ENCODE measurements around the gene KCNMB3. TPM values are rescaled to one million over a fixed set of nuclear protein-coding genes. Genes with fewer than 3 reads are reported as not detected.

KCNMB3 gene
- total and polyA plus RNA-seq, 4 donors, result 0.44 to 3.1 (median 2.2) TPM

- Histone ChIP-seq H3K27me3 (ENCODE audit: control insufficient read depth in 4 of 4, insufficient read depth in 4 of 4, low read length in 3 of 4) (no peaks in the 10 kb centered on the region), H3K36me3 (ENCODE audit: control insufficient read depth in 4 of 4, insufficient read depth in 3 of 4, low read depth in 1 of 4, low read length in 3 of 4) (peaks cover 0 to 3% (median 0%) of the 10 kb centered on the region in 4 donors), H3K4me1 (ENCODE audit: control insufficient read depth in 4 of 4, insufficient read depth in 4 of 4, low read length in 3 of 4) (no peaks in the 10 kb centered on the region), H3K27ac (ENCODE audit: low read depth in 1 of 2, low read length in 2 of 2) (no peak overlapping the region), H3K9me3 (ENCODE audit: control insufficient read depth in 4 of 4, low read length in 3 of 4) (no peaks in the 10 kb centered on the region), H3K4me3 (ENCODE audit: low read depth in 1 of 3, low read length in 3 of 3) (no peak overlapping the region), H3K9ac (ENCODE audit: low read depth in 1 of 2, low read length in 2 of 2) (no peak overlapping the region)
- TF ChIP-seq REST (IDR thresholded peaks at IDR 0.05) (no peak), ATF3 (IDR thresholded peaks at IDR 0.05) (no peak), NR2F2 (IDR thresholded peaks at IDR 0.05) (no peak), MAX (IDR thresholded peaks at IDR 0.05) (no peak), TAF1 (conservative IDR thresholded peaks at IDR 0.05) (no peak), SP1 (IDR thresholded peaks at IDR 0.05) (no peak), HNF4A (conservative IDR thresholded peaks at IDR 0.05) (no peak), ZBTB33 (IDR thresholded peaks at IDR 0.05) (no peak), FOXA1 (IDR thresholded peaks at IDR 0.05) (no peak)
- no peak for DNase-seq (ENCODE audit: low spot score)
- 60% methylated on average over 1 of the region's 1 CpG for WGBS
These were observed 54.8 kb downstream of the KCNMB3 start for GRCh38 chr3:179196098-179196497.

GRCh38 chr3:179194931-179195330, 56.0 kb downstream of the KCNMB3 start:
- Histone ChIP-seq H3K9me3 (ENCODE audit: control insufficient read depth in 4 of 4, low read length in 3 of 4) (no peaks in the 10 kb centered on the region), H3K9ac (ENCODE audit: low read depth in 1 of 2, low read length in 2 of 2) (no peak overlapping the region), H3K4me3 (ENCODE audit: low read depth in 1 of 3, low read length in 3 of 3) (no peak overlapping the region), H3K36me3 (ENCODE audit: control insufficient read depth in 4 of 4, insufficient read depth in 3 of 4, low read depth in 1 of 4, low read length in 3 of 4) (no peaks in the 10 kb centered on the region), H3K27me3 (ENCODE audit: control insufficient read depth in 4 of 4, insufficient read depth in 4 of 4, low read length in 3 of 4) (no peaks in the 10 kb centered on the region), H3K27ac (ENCODE audit: low read depth in 1 of 2, low read length in 2 of 2) (no peak overlapping the region), H3K4me1 (ENCODE audit: control insufficient read depth in 4 of 4, insufficient read depth in 4 of 4, low read length in 3 of 4) (no peaks in the 10 kb centered on the region)
- DNase-seq (ENCODE audit: low spot score), result no peak
- TF ChIP-seq SP1 (IDR thresholded peaks at IDR 0.05), result no peak
- no peak for TF ChIP-seq ATF3 (IDR thresholded peaks at IDR 0.05)
- no peak for TF ChIP-seq NR2F2 (IDR thresholded peaks at IDR 0.05)
- no peak for TF ChIP-seq YY1 (IDR thresholded peaks at IDR 0.05)
- TF ChIP-seq ZBTB33 (IDR thresholded peaks at IDR 0.05), result no peak
- no peak for TF ChIP-seq MAX (IDR thresholded peaks at IDR 0.05)
- no peak for TF ChIP-seq FOXA2 (IDR thresholded peaks at IDR 0.05)
- no peak for TF ChIP-seq CTCF (IDR thresholded peaks at IDR 0.05; ENCODE audit: low read depth, low read length, missing input control)
- no peak for TF ChIP-seq TAF1 (conservative IDR thresholded peaks at IDR 0.05)
- TF ChIP-seq RAD21 (IDR thresholded peaks at IDR 0.05), result no peak
- no peak for TF ChIP-seq EGR1 (IDR thresholded peaks at IDR 0.05; ENCODE audit: low read depth in 2 of 2)
- TF ChIP-seq REST (IDR thresholded peaks at IDR 0.05), result no peak
- no peak for TF ChIP-seq HNF4A (conservative IDR thresholded peaks at IDR 0.05)
- TF ChIP-seq FOXA1 (IDR thresholded peaks at IDR 0.05), result no peak
- TF ChIP-seq JUND (IDR thresholded peaks at IDR 0.05), result no peak
- TF ChIP-seq GABPA (IDR thresholded peaks at IDR 0.05 in 1 of 2, conservative IDR thresholded peaks at IDR 0.05 in 1 of 2), result no peak
- no peak for TF ChIP-seq HNF4G (IDR thresholded peaks at IDR 0.05)
- WGBS, result 84% methylated on average over 4 of the region's 4 CpGs

Measured in liver (tissue), 9 donors.